ENCODE measurements around the gene NLRC5. TPM values are rescaled to one million over a fixed set of nuclear protein-coding genes. Genes with fewer than 3 reads are reported as not detected.

The NLRC5 gene
- total RNA-seq, 1 experiment from 2014 or later, result 2.4 TPM

DNA sequence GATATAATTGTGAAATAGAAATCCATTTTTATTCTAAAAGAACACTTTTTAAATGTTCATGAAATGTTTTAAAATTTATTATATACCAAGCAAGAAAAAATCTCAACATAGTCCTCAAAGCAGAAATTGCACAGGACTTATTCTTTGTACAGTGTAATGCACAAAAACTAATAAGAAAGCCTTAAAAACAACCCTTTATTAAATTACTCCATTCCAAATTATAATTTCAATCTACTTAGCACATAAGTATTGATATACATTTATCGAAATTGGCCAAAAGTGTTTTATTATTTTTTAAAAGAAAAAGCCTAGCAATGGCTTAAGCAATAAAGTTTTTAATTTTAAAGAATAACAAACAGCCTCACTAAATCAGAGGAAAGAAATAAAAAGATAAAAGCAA, 19.1 kb downstream of the NLRC5 start:
- H2AFZ ChIP-seq (ENCODE audit: low read length), result no peak overlapping the region
- H3K4me1 Mint-ChIP-seq, result peaks cover 18 to 22% of the 10 kb centered on the region in 2 experiments
- DNase-seq, result no peak
- no peaks in the 10 kb centered on the region for H3K9me3 Mint-ChIP-seq
- H3K4ac ChIP-seq (ENCODE audit: low read depth, low read length), result no peak overlapping the region
- H3K14ac ChIP-seq (ENCODE audit: insufficient read depth, low read length), result no peak overlapping the region
- no peaks in the 10 kb centered on the region; the same call in 1 of the 2 replicates for H3K27me3 Mint-ChIP-seq (ENCODE audit: low read depth)
- no peak overlapping the region for H2BK15ac ChIP-seq (ENCODE audit: low read depth, low read length)
- no peak overlapping the region for H3K4me2 ChIP-seq (ENCODE audit: insufficient read depth, insufficient read length, low read length)
- peaks cover 3% of the 10 kb centered on the region; the same call in 1 of the 2 replicates for H3K4me1 ChIP-seq (ENCODE audit: insufficient read depth, low read length)
- no peak overlapping the region for H3T11ph ChIP-seq (ENCODE audit: low read length)
- H3K23me2 ChIP-seq (ENCODE audit: insufficient read length, low read depth, low read length, poor library complexity, severe bottlenecking), result no peaks in the 10 kb centered on the region
- H2BK5ac ChIP-seq (ENCODE audit: insufficient read length, low read length), result no peak overlapping the region
- no peak overlapping the region for H3K23ac ChIP-seq (ENCODE audit: insufficient read length, low read depth, low read length)
- no peak overlapping the region for H4K8ac ChIP-seq (replicated peaks; ENCODE audit: insufficient read length, low read depth, low read length)
- no peak overlapping the region for H3K56ac ChIP-seq (ENCODE audit: insufficient read length, low read depth, low read length)
- H3K36me3 Mint-ChIP-seq (ENCODE audit: insufficient read depth in 1 of 3, low read depth in 3 of 3), result no peaks in the 10 kb centered on the region
- H2AK5ac ChIP-seq (ENCODE audit: insufficient read length, low read length), result no peak overlapping the region
- H2BK20ac ChIP-seq (ENCODE audit: low read depth, low read length, poor library complexity, severe bottlenecking), result no peak overlapping the region
- H3K27me3 ChIP-seq (ENCODE audit: insufficient read depth, low read length), result peaks cover 2% of the 10 kb centered on the region; the same call in 1 of the 2 replicates
- H3K27ac ChIP-seq (ENCODE audit: insufficient read length, low read depth, low read length), result no peak overlapping the region
- no peak overlapping the region for H2BK12ac ChIP-seq (ENCODE audit: insufficient read length, low read depth, low read length)
- WGBS (ENCODE audit: extremely low coverage, insufficient read length, low lambda C conversion rate), result 100% methylated on average over 1 of the region's 1 CpG
- H4K5ac ChIP-seq (ENCODE audit: insufficient read length, low read depth, low read length), result no peak overlapping the region
- no peak overlapping the region for H4K91ac ChIP-seq (ENCODE audit: insufficient read length, low read depth, low read length)
- H3K4me3 Mint-ChIP-seq, result no peak overlapping the region
- TF ChIP-seq, protein P1, sequence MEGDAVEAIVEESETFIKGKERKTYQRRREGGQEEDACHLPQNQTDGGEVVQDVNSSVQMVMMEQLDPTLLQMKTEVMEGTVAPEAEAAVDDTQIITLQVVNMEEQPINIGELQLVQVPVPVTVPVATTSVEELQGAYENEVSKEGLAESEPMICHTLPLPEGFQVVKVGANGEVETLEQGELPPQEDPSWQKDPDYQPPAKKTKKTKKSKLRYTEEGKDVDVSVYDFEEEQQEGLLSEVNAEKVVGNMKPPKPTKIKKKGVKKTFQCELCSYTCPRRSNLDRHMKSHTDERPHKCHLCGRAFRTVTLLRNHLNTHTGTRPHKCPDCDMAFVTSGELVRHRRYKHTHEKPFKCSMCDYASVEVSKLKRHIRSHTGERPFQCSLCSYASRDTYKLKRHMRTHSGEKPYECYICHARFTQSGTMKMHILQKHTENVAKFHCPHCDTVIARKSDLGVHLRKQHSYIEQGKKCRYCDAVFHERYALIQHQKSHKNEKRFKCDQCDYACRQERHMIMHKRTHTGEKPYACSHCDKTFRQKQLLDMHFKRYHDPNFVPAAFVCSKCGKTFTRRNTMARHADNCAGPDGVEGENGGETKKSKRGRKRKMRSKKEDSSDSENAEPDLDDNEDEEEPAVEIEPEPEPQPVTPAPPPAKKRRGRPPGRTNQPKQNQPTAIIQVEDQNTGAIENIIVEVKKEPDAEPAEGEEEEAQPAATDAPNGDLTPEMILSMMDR (conservative IDR thresholded peaks at IDR 0.05), result no peak
- H3K79me1 ChIP-seq (ENCODE audit: insufficient read depth, low read depth, low read length, poor library complexity, severe bottlenecking), result no peaks in the 10 kb centered on the region
- H3K9me3 ChIP-seq (ENCODE audit: control insufficient read depth, low read depth, low read length), result no peaks in the 10 kb centered on the region
- H4K20me1 ChIP-seq (ENCODE audit: control insufficient read depth, insufficient read depth, insufficient read length), result no peaks in the 10 kb centered on the region
- no peak overlapping the region for H3K9ac ChIP-seq (ENCODE audit: extremely low read depth, insufficient read length, low read length)
- H3K18ac ChIP-seq (ENCODE audit: insufficient read length, low read depth, low read length), result no peak overlapping the region
- no peak overlapping the region for H2BK120ac ChIP-seq (ENCODE audit: low read depth, low read length, poor library complexity, severe bottlenecking)
- no peak overlapping the region for H3K27ac Mint-ChIP-seq
- no peaks in the 10 kb centered on the region for H3K79me2 ChIP-seq (ENCODE audit: insufficient read depth, low read length)

All from H9 (cell line).